ENCODE results near the gene GPR180. TPM values are rescaled to one million over a fixed set of nuclear protein-coding genes. Genes with fewer than 3 reads are reported as not detected.

GPR180 gene
- total and polyA plus RNA-seq, 10 of the 15 experiments (the other 5 are each of a cell fraction or from before 2014, with no cell fraction given) = 1.6 to 7.2 (median 5.3) TPM

DNA sequence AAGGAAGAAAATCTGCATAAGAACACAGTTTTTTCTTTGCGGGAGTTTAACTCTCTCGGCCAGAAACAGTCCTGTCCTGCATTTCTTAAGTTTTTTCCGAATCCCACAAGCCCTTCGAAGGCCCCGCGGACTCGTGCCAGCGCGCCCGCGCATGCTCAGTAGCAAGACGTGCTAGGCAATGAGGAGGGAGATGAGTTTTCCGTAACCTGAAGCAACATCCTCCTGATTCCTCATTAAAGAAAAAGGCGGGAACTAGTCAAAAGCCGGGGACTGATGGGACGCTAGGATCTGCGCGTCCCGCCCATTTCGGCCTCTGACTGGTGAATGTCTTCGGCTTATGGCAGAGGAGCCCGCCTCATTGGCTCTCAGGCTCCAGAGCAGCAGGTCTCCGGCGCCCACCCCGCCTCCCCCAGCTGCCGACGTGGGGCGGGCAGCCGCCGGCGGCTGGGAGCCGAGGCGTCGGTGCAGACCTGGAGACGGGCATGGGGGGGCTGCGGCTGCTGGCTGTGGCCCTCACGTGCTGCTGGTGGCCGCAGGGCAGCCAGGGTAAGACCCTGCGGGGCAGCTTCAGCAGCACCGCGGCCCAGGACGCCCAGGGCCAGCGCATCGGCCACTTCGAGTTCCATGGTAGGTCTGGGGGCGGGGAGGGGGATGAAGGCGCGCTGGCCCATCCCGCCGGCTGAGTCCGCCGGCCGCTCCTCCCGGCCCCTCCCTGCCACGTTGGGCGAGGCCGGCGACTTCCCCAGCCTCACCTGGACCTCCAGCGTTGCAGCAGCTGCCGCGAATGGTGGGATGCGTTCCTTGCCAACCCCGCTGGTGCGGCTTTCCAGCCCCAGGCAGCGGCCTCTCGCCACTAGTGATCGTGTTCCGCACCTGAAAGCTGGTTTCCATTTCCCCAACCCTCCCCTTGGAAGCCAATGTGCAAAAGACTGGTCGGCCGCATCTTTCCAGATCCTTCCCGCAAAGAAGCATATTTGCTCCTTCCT, at the start of gene GPR180 (continued):
- TF ChIP-seq GABPA (IDR thresholded peaks at IDR 0.05; ENCODE audit: low read depth) (peak; percentile 14; the same call in 1 of the 2 replicates), TCF7 (IDR thresholded peaks at IDR 0.05; ENCODE audit: borderline replicate concordance) (no peak), SREBF2 (IDR thresholded peaks at IDR 0.05; ENCODE audit: low read length) (no peak), EED (IDR thresholded peaks at IDR 0.05; ENCODE audit: low read depth) (no peak), GATAD2B (conservative IDR thresholded peaks at IDR 0.05; ENCODE audit: low read depth) (peak; percentile 91), NFYA (IDR thresholded peaks at IDR 0.05; ENCODE audit: borderline replicate concordance, low read depth, low read length) (no peak), FOXM1 (IDR thresholded peaks at IDR 0.05; ENCODE audit: low read depth, low read length) (no peak), IRF4 (IDR thresholded peaks at IDR 0.05; ENCODE audit: low read depth, low read length) (no peak), SREBF1 (IDR thresholded peaks at IDR 0.05; ENCODE audit: low read length) (no peak), SUPT20H (IDR thresholded peaks at IDR 0.05; ENCODE audit: borderline replicate concordance, control insufficient read depth, low read depth, low read length) (no peak), ZNF207 (IDR thresholded peaks at IDR 0.05; ENCODE audit: borderline replicate concordance) (peak; percentile 81; the same call in 1 of the 2 replicates), BACH1 (IDR thresholded peaks at IDR 0.05; ENCODE audit: borderline replicate concordance) (peak; percentile 61), NFIC (IDR thresholded peaks at IDR 0.05; ENCODE audit: low read depth, low read length) (no peak), BHLHE40 (IDR thresholded peaks at IDR 0.05; ENCODE audit: borderline replicate concordance in 1 of 2, low read depth in 2 of 2, low read length in 1 of 2) (peak; percentile 80 to 96), HDGF (IDR thresholded peaks at IDR 0.05) (no peak)
- TF ChIP-seq, protein P1, sequence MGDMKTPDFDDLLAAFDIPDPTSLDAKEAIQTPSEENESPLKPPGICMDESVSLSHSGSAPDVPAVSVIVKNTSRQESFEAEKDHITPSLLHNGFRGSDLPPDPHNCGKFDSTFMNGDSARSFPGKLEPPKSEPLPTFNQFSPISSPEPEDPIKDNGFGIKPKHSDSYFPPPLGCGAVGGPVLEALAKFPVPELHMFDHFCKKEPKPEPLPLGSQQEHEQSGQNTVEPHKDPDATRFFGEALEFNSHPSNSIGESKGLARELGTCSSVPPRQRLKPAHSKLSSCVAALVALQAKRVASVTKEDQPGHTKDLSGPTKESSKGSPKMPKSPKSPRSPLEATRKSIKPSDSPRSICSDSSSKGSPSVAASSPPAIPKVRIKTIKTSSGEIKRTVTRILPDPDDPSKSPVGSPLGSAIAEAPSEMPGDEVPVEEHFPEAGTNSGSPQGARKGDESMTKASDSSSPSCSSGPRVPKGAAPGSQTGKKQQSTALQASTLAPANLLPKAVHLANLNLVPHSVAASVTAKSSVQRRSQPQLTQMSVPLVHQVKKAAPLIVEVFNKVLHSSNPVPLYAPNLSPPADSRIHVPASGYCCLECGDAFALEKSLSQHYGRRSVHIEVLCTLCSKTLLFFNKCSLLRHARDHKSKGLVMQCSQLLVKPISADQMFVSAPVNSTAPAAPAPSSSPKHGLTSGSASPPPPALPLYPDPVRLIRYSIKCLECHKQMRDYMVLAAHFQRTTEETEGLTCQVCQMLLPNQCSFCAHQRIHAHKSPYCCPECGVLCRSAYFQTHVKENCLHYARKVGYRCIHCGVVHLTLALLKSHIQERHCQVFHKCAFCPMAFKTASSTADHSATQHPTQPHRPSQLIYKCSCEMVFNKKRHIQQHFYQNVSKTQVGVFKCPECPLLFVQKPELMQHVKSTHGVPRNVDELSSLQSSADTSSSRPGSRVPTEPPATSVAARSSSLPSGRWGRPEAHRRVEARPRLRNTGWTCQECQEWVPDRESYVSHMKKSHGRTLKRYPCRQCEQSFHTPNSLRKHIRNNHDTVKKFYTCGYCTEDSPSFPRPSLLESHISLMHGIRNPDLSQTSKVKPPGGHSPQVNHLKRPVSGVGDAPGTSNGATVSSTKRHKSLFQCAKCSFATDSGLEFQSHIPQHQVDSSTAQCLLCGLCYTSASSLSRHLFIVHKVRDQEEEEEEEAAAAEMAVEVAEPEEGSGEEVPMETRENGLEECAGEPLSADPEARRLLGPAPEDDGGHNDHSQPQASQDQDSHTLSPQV (IDR thresholded peaks at IDR 0.05) = no peak
- TF ChIP-seq, protein P2, sequence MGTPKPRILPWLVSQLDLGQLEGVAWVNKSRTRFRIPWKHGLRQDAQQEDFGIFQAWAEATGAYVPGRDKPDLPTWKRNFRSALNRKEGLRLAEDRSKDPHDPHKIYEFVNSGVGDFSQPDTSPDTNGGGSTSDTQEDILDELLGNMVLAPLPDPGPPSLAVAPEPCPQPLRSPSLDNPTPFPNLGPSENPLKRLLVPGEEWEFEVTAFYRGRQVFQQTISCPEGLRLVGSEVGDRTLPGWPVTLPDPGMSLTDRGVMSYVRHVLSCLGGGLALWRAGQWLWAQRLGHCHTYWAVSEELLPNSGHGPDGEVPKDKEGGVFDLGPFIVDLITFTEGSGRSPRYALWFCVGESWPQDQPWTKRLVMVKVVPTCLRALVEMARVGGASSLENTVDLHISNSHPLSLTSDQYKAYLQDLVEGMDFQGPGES (IDR thresholded peaks at IDR 0.05) = peak; percentile 71; the same call in 1 of the 2 replicates
- TF ChIP-seq, protein P3, sequence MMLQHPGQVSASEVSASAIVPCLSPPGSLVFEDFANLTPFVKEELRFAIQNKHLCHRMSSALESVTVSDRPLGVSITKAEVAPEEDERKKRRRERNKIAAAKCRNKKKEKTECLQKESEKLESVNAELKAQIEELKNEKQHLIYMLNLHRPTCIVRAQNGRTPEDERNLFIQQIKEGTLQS (IDR thresholded peaks at IDR 0.05; ENCODE audit: borderline replicate concordance, extremely low read depth, low read depth, low read length) = no peak
- TF ChIP-seq, protein P4, sequence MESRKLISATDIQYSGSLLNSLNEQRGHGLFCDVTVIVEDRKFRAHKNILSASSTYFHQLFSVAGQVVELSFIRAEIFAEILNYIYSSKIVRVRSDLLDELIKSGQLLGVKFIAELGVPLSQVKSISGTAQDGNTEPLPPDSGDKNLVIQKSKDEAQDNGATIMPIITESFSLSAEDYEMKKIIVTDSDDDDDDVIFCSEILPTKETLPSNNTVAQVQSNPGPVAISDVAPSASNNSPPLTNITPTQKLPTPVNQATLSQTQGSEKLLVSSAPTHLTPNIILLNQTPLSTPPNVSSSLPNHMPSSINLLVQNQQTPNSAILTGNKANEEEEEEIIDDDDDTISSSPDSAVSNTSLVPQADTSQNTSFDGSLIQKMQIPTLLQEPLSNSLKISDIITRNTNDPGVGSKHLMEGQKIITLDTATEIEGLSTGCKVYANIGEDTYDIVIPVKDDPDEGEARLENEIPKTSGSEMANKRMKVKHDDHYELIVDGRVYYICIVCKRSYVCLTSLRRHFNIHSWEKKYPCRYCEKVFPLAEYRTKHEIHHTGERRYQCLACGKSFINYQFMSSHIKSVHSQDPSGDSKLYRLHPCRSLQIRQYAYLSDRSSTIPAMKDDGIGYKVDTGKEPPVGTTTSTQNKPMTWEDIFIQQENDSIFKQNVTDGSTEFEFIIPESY (IDR thresholded peaks at IDR 0.05) = no peak
- TF ChIP-seq, protein P5, sequence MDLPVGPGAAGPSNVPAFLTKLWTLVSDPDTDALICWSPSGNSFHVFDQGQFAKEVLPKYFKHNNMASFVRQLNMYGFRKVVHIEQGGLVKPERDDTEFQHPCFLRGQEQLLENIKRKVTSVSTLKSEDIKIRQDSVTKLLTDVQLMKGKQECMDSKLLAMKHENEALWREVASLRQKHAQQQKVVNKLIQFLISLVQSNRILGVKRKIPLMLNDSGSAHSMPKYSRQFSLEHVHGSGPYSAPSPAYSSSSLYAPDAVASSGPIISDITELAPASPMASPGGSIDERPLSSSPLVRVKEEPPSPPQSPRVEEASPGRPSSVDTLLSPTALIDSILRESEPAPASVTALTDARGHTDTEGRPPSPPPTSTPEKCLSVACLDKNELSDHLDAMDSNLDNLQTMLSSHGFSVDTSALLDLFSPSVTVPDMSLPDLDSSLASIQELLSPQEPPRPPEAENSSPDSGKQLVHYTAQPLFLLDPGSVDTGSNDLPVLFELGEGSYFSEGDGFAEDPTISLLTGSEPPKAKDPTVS (IDR thresholded peaks at IDR 0.05; ENCODE audit: low read depth, low read length) = no peak
